K562 (cell line): ENCODE results near the gene CFAP58. TPM values are rescaled to one million over a fixed set of nuclear protein-coding genes. Genes with fewer than 3 reads are reported as not detected.

Source experiments
- ADNP ChIP-seq: fragments of 200-800 bp; sonication (Bioruptor generic); IDR thresholded peaks from 2 replicates; pipeline ENCODE4 v1.6.1; 2016; ENCODE audit warnings: missing genetic modification characterization, missing compliant biosample characterization
- BRD9 ChIP-seq: fragments of 450-650 bp; IDR thresholded peaks from 2 replicates; pipeline ENCODE4 v1.6.1; 2018; ENCODE audit warnings: low read depth; ENCODE audit not compliant: partially characterized antibody
- CHAMP1 ChIP-seq: fragments of 450-650 bp; IDR thresholded peaks from 2 replicates; pipeline ENCODE4 v1.6.1; 2016; ENCODE audit warnings: mild to moderate bottlenecking
- DEAF1 ChIP-seq: fragments of 450-650 bp; formaldehyde crosslinking; IDR thresholded peaks from 2 replicates; pipeline ENCODE4 v1.4.0; 2020; ENCODE audit warnings: mild to moderate bottlenecking, moderate library complexity
- E2F6 ChIP-seq, 2 experiments: IDR thresholded peaks; 2 replicates each; pipeline ENCODE4 v1.6.1; 2011; ENCODE audit warnings: borderline replicate concordance in 1 of 2, control low read depth in 1 of 2, low read depth in 1 of 2, low read length in 1 of 2, mild to moderate bottlenecking in 1 of 2, mixed read lengths in 1 of 2, moderate library complexity in 1 of 2; ENCODE audit not compliant: insufficient read depth in 1 of 2, insufficient read length in 1 of 2, poor library complexity in 1 of 2, severe bottlenecking in 1 of 2; ENCODE audit errors: extremely low read depth in 1 of 2
- HMBOX1 ChIP-seq: sonication (generic); IDR thresholded peaks from 2 replicates; pipeline ENCODE4 v1.6.1; 2016
- KLF10 ChIP-seq: fragments of 250-450 bp; sonication (Bioruptor Pico); IDR thresholded peaks from 2 replicates; pipeline ENCODE4 v1.6.1; 2021; ENCODE audit warnings: matching md5 sums
- LCOR ChIP-seq: sonication (generic); formaldehyde crosslinking; IDR thresholded peaks from 2 replicates; pipeline ENCODE4 v1.8.0; 2022; ENCODE audit warnings: mild to moderate bottlenecking, missing genetic modification reagents
- MAFF ChIP-seq: IDR thresholded peaks from 2 replicates; pipeline ENCODE4 v1.6.1; 2012; ENCODE audit warnings: low read length, improper control_type of control experiment
- MAZ ChIP-seq, 2 experiments: fragments of 450-650 bp in 1 of 2; sonication (generic) in 1 of 2; formaldehyde crosslinking; IDR thresholded peaks in 1 of 2; conservative IDR thresholded peaks in 1 of 2; 2 replicates each; pipeline versions ENCODE4 v1.4.0 to v1.5.0; 2020; ENCODE audit warnings: mild to moderate bottlenecking in 1 of 2, missing genetic modification reagents in 1 of 2
- PHB2 ChIP-seq: fragments of 450-650 bp; IDR thresholded peaks from 2 replicates; pipeline ENCODE4 v1.6.1; 2017; ENCODE audit warnings: low read depth
- SIN3B ChIP-seq: fragments of 450-650 bp; IDR thresholded peaks from 2 replicates; pipeline ENCODE4 v1.6.1; 2017; ENCODE audit warnings: low read depth, mild to moderate bottlenecking, moderate library complexity
- ZBTB17 ChIP-seq: fragments of 450-650 bp; formaldehyde crosslinking; IDR thresholded peaks from 2 replicates; pipeline ENCODE4 v1.4.0; 2020; ENCODE audit warnings: mild to moderate bottlenecking
- ZNF143 ChIP-seq: sonication (generic); formaldehyde crosslinking; IDR thresholded peaks from 2 replicates; pipeline ENCODE4 v1.9.0; 2022; ENCODE audit warnings: mild to moderate bottlenecking, missing genetic modification reagents
- ZNF212 ChIP-seq: fragments of 450-650 bp; formaldehyde crosslinking; IDR thresholded peaks from 2 replicates; pipeline ENCODE4 v1.4.0; 2020; ENCODE audit warnings: mild to moderate bottlenecking
- ZNF584 ChIP-seq: fragments of 200-800 bp; sonication (Bioruptor generic); IDR thresholded peaks from 2 replicates; pipeline ENCODE4 v1.6.1; 2016; ENCODE audit warnings: low read depth, mild to moderate bottlenecking, missing genetic modification characterization, missing compliant biosample characterization
- ZNF639 ChIP-seq, 2 experiments: fragments of 200-800 bp in 1 of 2; sonication (Bioruptor generic) in 1 of 2; sonication (generic) in 1 of 2; formaldehyde crosslinking in 1 of 2; IDR thresholded peaks in 1 of 2; conservative IDR thresholded peaks in 1 of 2; 2 replicates each; pipeline versions ENCODE4 v1.5.0 to v1.6.1; 2016 to 2020; ENCODE audit warnings: missing compliant biosample characterization in 1 of 2, missing genetic modification characterization in 1 of 2, missing genetic modification reagents in 1 of 2
- polyA plus RNA-seq, 8 experiments: library from polyadenylated mRNA; depleted of rRNA in 4 of 8; stranded (reverse) in 5 of 8; unstranded in 3 of 8; fragments of >200 nt; fragmentation: Nextera tagmentation in 2 of 8; fragmentation: Illumina TruSeq in 1 of 8; extraction: Ambion mirVana in 2 of 8; extraction: Trizol in 1 of 8; gene quantifications; 2 replicates each; pipeline versions ENCODE4 v1.2.1 to v1.2.3, GENCODE V29; 2011 to 2014; ENCODE audit warnings: inconsistent platforms in 1 of 8, missing spikeins in 1 of 8
- total RNA-seq, 7 experiments: library from RNA; depleted of rRNA in 6 of 7; stranded (reverse); fragments of >200 nt in 6 of 7; fragmentation: Illumina TruSeq in 2 of 7; extraction: Trizol in 2 of 7; gene quantifications; 2 replicates each; pipeline versions ENCODE4 v1.2.1 to v1.2.3, GENCODE V29; 2011 to 2021; ENCODE audit warnings: low replicate concordance in 1 of 7

CFAP58 gene
- total and polyA plus RNA-seq, 9 of the 15 experiments (the other 6 are each of a cell fraction or from before 2014, with no cell fraction given): 0.08 to 2.0 (median 0.71) TPM

- peak; percentile 66 for TF ChIP-seq HMBOX1
- no peak for TF ChIP-seq ZNF639 (CRISPR knock-in tag; conservative IDR thresholded peaks at IDR 0.05 in 1 of 2, IDR thresholded peaks at IDR 0.05 in 1 of 2)
- TF ChIP-seq KLF10 (CRISPR knock-in tag): no peak
- 0 out of 4 replicates have a peak, but pooled peaks of 1 of the 2 experiments have one; percentile 31 for TF ChIP-seq MAZ (CRISPR knock-in tag; conservative IDR thresholded peaks at IDR 0.05 in 1 of 2, IDR thresholded peaks at IDR 0.05 in 1 of 2)
- TF ChIP-seq ZNF143 (CRISPR knock-in tag): no peak
- TF ChIP-seq LCOR (CRISPR knock-in tag): no peak
- peak; percentile 80 for TF ChIP-seq DEAF1 (CRISPR knock-in tag)
- no peak for TF ChIP-seq ADNP (tag)
- TF ChIP-seq ZNF212 (CRISPR knock-in tag): no peak
- peak; percentile 66 for TF ChIP-seq BRD9
- TF ChIP-seq ZBTB17: no peak
- TF ChIP-seq SIN3B: no peak
- TF ChIP-seq ZNF584 (CRISPR knock-in tag): no peak
- TF ChIP-seq CHAMP1: no peak
- no peak for TF ChIP-seq PHB2
- TF ChIP-seq E2F6 (IDR thresholded peaks at IDR 0.05; ENCODE audit: borderline replicate concordance in 1 of 2, extremely low read depth in 1 of 2, insufficient read depth in 1 of 2, insufficient read length in 1 of 2, low read depth in 1 of 2, low read length in 1 of 2, poor library complexity in 1 of 2, severe bottlenecking in 1 of 2): no peak
- TF ChIP-seq MAFF: peak; percentile 76
These were observed 3.5 kb upstream of the CFAP58 start (continued) for GRCh38 chr10:104350127-104350635.
